K562 (cell line): ENCODE data around the gene ZNF488. TPM values are rescaled to one million over a fixed set of nuclear protein-coding genes. Genes with fewer than 3 reads are reported as not detected.

Experiments used
- ATAC-seq: fragments of 200-7000 bp; cut with Tn5 transposase; 3 replicates; pipeline ENCODE4 v1.9.1; 2020; ENCODE audit warnings: moderate library complexity
- BruUV-seq: library from RNA; stranded (reverse); fragments of 400-500 nt; replicated peaks from 2 replicates; lab custom pipeline; 2021; lab: Mats Ljungman, UMichigan
- CTCF ChIA-PET: fragments of 300-600 bp; formaldehyde crosslinking; extraction: SDS; loops from one replicate; lab custom pipeline; 2021; ENCODE audit warnings: low intra/inter-chr PET ratio; lab: Yijun Ruan, JAX
- POLR2A ChIA-PET: fragments of 300-600, 350-650 bp; sonication (Branson Sonifier 250); formaldehyde crosslinking; extraction: SDS; loops from one replicate; lab custom pipeline; 2021; ENCODE audit warnings: antibody characterized with exemption, inconsistent platforms; lab: Yijun Ruan, JAX
- DNase-seq, 4 experiments: peaks; one replicate each; pipeline versions ENCODE4 v3.0.0 to v3.0.0-alpha.2; 2011 to 2018; ENCODE audit warnings: low spot score in 3 of 4, mixed read lengths in 3 of 4; ENCODE audit errors: extremely low read depth in 1 of 4
- FAIRE-seq: peaks from 2 replicates; lab custom pipeline; 2011; peaks lifted over from hg19 to GRCh38; lab: Jason Lieb, UNC
- H2AFZ ChIP-seq: 2 replicates; pipeline ENCODE4 v1.6.0; 2011; ENCODE audit warnings: low read depth, low read length, control low read depth, inconsistent platforms
- H3K27ac ChIP-seq: fragments of 200-600 bp; 3 replicates; pipeline ENCODE4 v1.8.0; 2011; ENCODE audit warnings: low read depth, mild to moderate bottlenecking, control low read depth, inconsistent platforms, low read length, moderate library complexity, mixed read lengths; ENCODE audit errors: extremely low read depth
- H3K27me3 ChIP-seq, 2 experiments: fragments of 300-600 bp in 1 of 2; 2 replicates in 1 of 2; 3 replicates in 1 of 2; pipeline versions ENCODE4 v1.6.0 to v1.8.0; 2011; ENCODE audit warnings: inconsistent platforms in 2 of 2, low read length in 2 of 2, mild to moderate bottlenecking in 1 of 2, mixed read lengths in 1 of 2, moderate library complexity in 1 of 2; ENCODE audit not compliant: control insufficient read depth in 2 of 2, insufficient read depth in 2 of 2
- H3K36me3 ChIP-seq: fragments of 300-600 bp; 3 replicates; pipeline ENCODE4 v1.8.0; 2011; ENCODE audit warnings: mild to moderate bottlenecking, low read length, inconsistent platforms; ENCODE audit not compliant: control insufficient read depth, insufficient read depth
- H3K4me1 ChIP-seq, 2 experiments: fragments of 200-600 bp in 1 of 2; replicated peaks in 1 of 2; 2 replicates in 1 of 2; 3 replicates in 1 of 2; pipeline versions ENCODE4 v1.5.1 to v1.8.0; 2011; ENCODE audit warnings: inconsistent platforms in 2 of 2, low read length in 2 of 2, mild to moderate bottlenecking in 1 of 2, mixed read lengths in 1 of 2, moderate library complexity in 1 of 2; ENCODE audit not compliant: control insufficient read depth in 2 of 2, insufficient read depth in 2 of 2
- H3K4me2 ChIP-seq: 2 replicates; pipeline ENCODE4 v1.6.1; 2011; ENCODE audit warnings: low read length, control low read depth, inconsistent platforms, mixed read lengths; ENCODE audit not compliant: insufficient read depth
- H3K4me3 ChIP-seq: fragments of 200-600 bp; sonication (generic), shearing (Covaris generic); 2 replicates; pipeline ENCODE4 v1.5.1; 2016; ENCODE audit warnings: control low read depth, inconsistent platforms
- H3K79me2 ChIP-seq: fragments of 200-600 bp; 3 replicates; pipeline ENCODE4 v1.8.0; 2011; ENCODE audit warnings: low read length, inconsistent platforms; ENCODE audit not compliant: control insufficient read depth, insufficient read depth
- H3K9ac ChIP-seq, 2 experiments: 2 replicates each; pipeline versions ENCODE4 v1.6.0 to v1.6.1; 2011; ENCODE audit warnings: low read depth in 2 of 2, low read length in 2 of 2, control low read depth in 1 of 2, inconsistent platforms in 1 of 2, mild to moderate bottlenecking in 1 of 2, mixed read lengths in 1 of 2; ENCODE audit not compliant: insufficient read depth in 1 of 2
- H3K9me1 ChIP-seq: one replicate; pipeline ENCODE4 v1.6.0; 2011; ENCODE audit warnings: inconsistent platforms, mild to moderate bottlenecking, low read length, moderate library complexity; ENCODE audit not compliant: control insufficient read depth, insufficient read depth
- H3K9me3 ChIP-seq: replicated peaks from 2 replicates; pipeline ENCODE4 v1.5.1; 2011; ENCODE audit warnings: low read depth, low read length, inconsistent platforms; ENCODE audit not compliant: control insufficient read depth, insufficient read depth
- H4K20me1 ChIP-seq: replicated peaks from 2 replicates; pipeline ENCODE4 v1.6.1; 2011; ENCODE audit warnings: low read length, inconsistent platforms, mixed read lengths; ENCODE audit not compliant: control insufficient read depth, insufficient read depth
- BRD9 ChIP-seq: fragments of 450-650 bp; IDR thresholded peaks from 2 replicates; pipeline ENCODE4 v1.6.1; 2018; ENCODE audit warnings: low read depth; ENCODE audit not compliant: partially characterized antibody
- GTF2B ChIP-seq: IDR thresholded peaks from 2 replicates; pipeline ENCODE4 v1.6.1; 2011; ENCODE audit not compliant: insufficient read length; ENCODE audit errors: extremely low read depth
- HDAC3 ChIP-seq: fragments of 450-650 bp; IDR thresholded peaks from 2 replicates; pipeline ENCODE4 v1.6.1; 2018; ENCODE audit warnings: borderline replicate concordance, mild to moderate bottlenecking, moderate library complexity; ENCODE audit not compliant: partially characterized antibody
- SMARCE1 ChIP-seq: fragments of 450-650 bp; IDR thresholded peaks from 2 replicates; pipeline ENCODE4 v1.7.1; 2016; ENCODE audit warnings: mild to moderate bottlenecking
- TGIF2 ChIP-seq: sonication (generic); formaldehyde crosslinking; IDR thresholded peaks from 2 replicates; pipeline ENCODE4 v1.8.1; 2022; ENCODE audit warnings: mild to moderate bottlenecking, missing genetic modification reagents, moderate library complexity
- U2AF2 ChIP-seq: fragments of 200-400 bp; formaldehyde crosslinking; optimal IDR thresholded peaks from 2 replicates; pipeline ENCODE3; 2017; ENCODE audit warnings: low read depth, mild to moderate bottlenecking, low read length
- WGBS: fragments of 100-300 bp; shearing (Covaris generic); methylation state at CpG from one replicate; pipeline ENCODE4 v1.1.6; 2016; ENCODE audit warnings: low coverage, mixed read lengths; ENCODE audit not compliant: insufficient coverage; ENCODE audit errors: missing lambda C conversion rate; 5-methylcytosine and 5-hydroxymethylcytosine counted together
- in situ Hi-C: fragments of 300-500 bp; cut with MboI; formaldehyde crosslinking; loops from 4 replicates; pipeline ENCODE4 v1.15.0; 2018; ENCODE audit warnings: inconsistent platforms, mixed read lengths
- intact Hi-C: fragments of 100-400 bp; cut with micrococcal nuclease; formaldehyde crosslinking; loops from 2 replicates; pipeline ENCODE4 v1.14.2; 2022
- polyA plus RNA-seq, 8 experiments: library from polyadenylated mRNA; depleted of rRNA in 4 of 8; stranded (reverse) in 5 of 8; unstranded in 3 of 8; fragments of >200 nt; fragmentation: Nextera tagmentation in 2 of 8; fragmentation: Illumina TruSeq in 1 of 8; extraction: Ambion mirVana in 2 of 8; extraction: Trizol in 1 of 8; gene quantifications; 2 replicates each; pipeline versions ENCODE4 v1.2.1 to v1.2.3, GENCODE V29; 2011 to 2014; ENCODE audit warnings: inconsistent platforms in 1 of 8, missing spikeins in 1 of 8
- total RNA-seq, 7 experiments: library from RNA; depleted of rRNA in 6 of 7; stranded (reverse); fragments of >200 nt in 6 of 7; fragmentation: Illumina TruSeq in 2 of 7; extraction: Trizol in 2 of 7; gene quantifications; 2 replicates each; pipeline versions ENCODE4 v1.2.1 to v1.2.3, GENCODE V29; 2011 to 2021; ENCODE audit warnings: low replicate concordance in 1 of 7

ZNF488 gene
- total and polyA plus RNA-seq, 9 of the 15 experiments (the other 6 are each of a cell fraction or from before 2014, with no cell fraction given): 0.03 to 0.09 (median 0.05) TPM; not detected in 3

- Histone ChIP-seq H3K36me3 (no peaks in the 10 kb centered on the region), H3K79me2 (no peaks in the 10 kb centered on the region)
- TF ChIP-seq GTF2B (no peak), BRD9 (no peak), U2AF2 (no peak), TGIF2 (CRISPR knock-in tag) (no peak), SMARCE1 (no peak), HDAC3 (no peak)
- TF ChIP-seq, all 486 proteins: peak for 0
- intact Hi-C loops (no loop called here), in situ Hi-C loops (no loop called here)
- H3K4me1 ChIP-seq: peaks cover 0 to 4% of the 10 kb centered on the region in 2 experiments; a peak in 2 of 5 replicates
- no peak overlapping the region for H3K27ac ChIP-seq
- H3K9me1 ChIP-seq: no peaks in the 10 kb centered on the region
- no peak for FAIRE-seq
- H3K4me2 ChIP-seq: no peak overlapping the region
- H4K20me1 ChIP-seq: 0 out of 2 replicates have a peak, but pooled peaks cover 9% of the 10 kb centered on the region
- ChIA-PET CTCF (no interaction called here), POLR2A (interaction anchor here (1.0 to 1.5 kb wide), 3 partner anchors 12 to 1095 kb away, joined by 3 to 7 read pairs (median 4); no protein-coding TSS in a partner anchor)
- no peak for DNase-seq
- no peaks in the 10 kb centered on the region for H3K9me3 ChIP-seq
- ATAC-seq: no peak
- H3K4me3 ChIP-seq: no peak overlapping the region
- no peak overlapping the region for H3K9ac ChIP-seq
- peaks cover 39 to 80% of the 10 kb centered on the region in 2 experiments for H3K27me3 ChIP-seq
- H2AFZ ChIP-seq: no peak overlapping the region
- no TSS peak for BruUV-seq
- 2% methylated on average over 15 of the region's 15 CpGs for WGBS
These were observed 5.3 kb downstream of the ZNF488 start for GRCh38 chr10:47378606-47379444.
